CD4-positive, alpha-beta T cell treated with Interleukin-6 at 100 ng/mL for 8 hours (primary cell): ENCODE data around the gene MED23.
"Not testable (repeated sequence)": the region's sequence is repeated elsewhere in the genome, so short reads cannot be mapped to it uniquely, and the experiment has no call there.

ENCODE experiments used
- DNase-seq: peaks from one replicate; pipeline ENCODE4 v3.0.0-alpha.2; 2020; ENCODE audit warnings: mixed read lengths, low spot score

The MED23 gene

DNA sequence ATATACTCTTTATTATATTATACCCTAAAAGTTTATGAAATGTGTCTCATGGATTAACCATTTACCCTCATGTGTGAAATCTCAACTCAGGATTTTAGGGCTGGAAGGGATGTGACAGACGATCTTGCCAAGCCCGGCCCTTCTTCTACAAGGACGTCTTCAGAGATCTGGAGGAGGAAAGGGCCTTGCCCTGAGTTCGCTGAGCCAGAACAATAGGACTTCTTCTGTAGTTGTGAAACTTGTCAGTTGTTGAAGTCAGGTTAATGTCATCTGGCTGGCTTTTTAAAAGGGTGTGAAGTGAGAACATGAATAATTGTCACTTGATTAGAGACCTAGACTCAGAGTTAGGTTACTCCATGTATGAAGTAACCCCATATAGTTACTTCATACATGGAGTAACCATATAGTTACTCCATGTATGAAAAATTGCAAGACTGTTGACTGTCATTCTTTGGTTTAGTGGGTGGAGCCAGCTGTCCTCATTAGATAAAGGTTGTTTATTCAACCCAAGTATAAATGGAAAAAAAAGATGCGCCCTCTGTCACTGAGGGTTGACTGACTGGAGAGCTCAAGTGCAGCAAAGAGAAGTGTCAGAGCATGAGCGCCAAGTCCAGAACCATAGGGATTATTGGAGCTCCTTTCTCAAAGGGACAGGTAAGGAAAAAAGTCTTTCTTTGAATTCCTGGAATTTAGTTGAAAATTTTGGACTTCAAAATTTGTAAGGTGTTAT is 55.2 kb downstream of the MED23 start, which contains the start of gene ARG1:
ARG1 (plus strand) TSS at position 541 of the 730 bp plus-strand sequence; CDS start at position 598, 57 bp downstream.
- no peak for DNase-seq

DNA sequence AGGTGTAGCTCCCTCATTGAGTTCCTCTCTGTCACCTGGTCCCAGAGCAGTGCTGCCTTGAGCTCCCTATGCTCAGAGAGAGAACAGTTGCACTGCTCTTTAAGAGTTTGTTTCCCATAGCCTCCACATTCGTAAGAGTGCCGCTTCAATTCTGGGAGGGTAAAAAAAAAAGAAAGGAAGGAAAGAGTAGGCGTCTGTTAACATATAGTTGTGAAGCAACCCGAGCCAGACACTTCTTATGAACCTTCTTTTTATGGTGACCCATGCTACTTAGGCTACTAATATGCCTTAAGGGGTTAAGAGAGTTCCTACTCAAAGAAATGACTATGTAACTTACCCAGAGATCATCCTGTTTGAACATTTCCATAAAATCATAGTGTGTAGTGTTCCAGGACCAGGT is 59.3 kb downstream of the MED23 start:
- no peak for DNase-seq

DNA sequence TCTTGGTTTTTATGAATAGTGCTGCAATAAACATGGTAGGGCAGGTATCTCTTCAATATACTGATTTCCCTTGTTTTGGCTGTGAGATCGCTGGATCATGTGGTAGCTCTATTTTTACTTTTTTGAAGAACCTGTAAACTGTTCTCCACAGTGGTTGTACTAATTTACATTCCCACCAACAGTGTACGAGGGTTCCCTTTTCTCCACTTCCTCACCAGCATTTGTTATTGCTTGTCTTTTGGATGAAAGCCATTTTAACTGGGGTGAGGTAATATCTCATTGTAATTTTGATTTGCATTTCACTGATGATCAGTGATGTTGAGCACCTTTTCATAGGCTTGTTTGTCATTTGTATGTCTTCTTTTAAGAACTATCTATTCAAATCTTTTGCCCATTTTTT is 63.0 kb downstream of the MED23 start:
- DNase-seq = no peak

DNA sequence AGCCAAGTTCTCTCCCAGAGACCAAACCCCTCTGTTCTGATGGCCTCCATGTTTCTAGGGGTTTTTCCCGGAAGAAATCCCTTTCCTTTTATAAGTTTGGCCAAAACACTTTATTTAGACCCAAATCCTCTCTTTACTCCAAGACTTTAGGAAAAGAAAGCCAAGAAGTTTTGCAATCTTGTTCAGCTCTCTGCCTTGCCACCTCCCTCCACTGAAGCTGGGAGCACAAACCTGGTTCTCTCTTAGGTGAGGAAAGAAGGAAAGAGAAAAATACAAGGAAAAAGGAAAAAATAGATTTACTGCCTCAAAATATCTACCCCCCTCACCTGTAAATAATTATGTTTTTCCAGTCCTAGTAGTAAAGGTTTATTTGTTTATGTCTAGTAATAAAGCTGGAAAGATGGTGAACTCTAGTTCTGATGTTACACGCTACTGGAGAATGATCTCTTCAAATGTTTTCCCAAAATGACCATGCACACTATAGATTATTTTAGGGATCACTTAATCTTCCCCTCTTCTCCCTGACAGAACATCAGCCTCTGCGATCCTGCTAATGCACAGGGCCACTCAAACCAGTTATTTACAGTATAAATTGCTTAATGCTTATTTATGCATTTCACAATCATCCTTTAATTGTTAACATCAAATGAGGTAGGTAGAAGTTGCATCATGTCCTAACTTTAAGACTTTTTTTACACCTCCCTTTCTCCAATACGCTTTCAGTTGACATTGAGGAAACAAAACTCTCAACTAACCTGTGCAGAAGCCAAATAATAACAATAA is 65.9 kb downstream of the MED23 start:
- DNase-seq = no peak

DNA sequence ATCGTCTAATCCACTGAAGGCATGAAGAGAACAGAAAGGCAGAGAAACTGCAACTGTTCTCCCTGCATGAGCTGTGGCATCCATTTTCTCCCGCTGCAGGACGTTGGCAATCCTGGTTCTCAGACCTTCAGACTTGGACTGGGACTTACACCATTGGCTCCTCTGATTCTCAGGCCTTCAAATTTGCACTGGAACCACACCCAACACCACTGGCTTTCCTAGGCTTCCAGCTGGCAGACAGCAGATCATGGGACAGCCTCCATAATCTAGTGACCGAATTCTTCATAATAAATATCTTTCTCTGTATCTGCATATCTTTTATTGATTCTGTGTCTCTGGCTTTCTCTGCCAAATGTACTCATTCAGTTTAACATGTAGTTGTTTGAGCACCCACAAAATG is 69.1 kb downstream of the MED23 start:
- DNase-seq = no peak

DNA sequence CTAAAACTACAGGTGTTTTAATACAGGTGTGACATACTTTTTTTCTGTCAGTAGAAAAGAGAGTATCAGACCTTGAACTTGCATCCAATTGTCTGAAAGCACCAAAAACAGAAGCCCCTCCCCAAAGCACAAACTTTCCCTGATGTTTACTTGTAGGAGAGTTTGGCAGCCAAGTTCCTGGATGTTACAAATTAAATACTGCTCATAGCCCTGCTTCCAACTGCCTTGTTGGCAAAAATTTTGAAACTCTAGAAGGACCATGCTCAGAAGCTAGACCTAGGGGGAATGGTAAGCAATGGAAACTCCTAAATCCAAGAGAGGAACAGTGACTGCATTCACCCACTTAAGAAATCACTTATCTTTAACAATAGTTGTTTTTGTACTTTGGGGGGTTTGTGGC is 72.0 kb downstream of the MED23 start:
- DNase-seq = no peak

DNA sequence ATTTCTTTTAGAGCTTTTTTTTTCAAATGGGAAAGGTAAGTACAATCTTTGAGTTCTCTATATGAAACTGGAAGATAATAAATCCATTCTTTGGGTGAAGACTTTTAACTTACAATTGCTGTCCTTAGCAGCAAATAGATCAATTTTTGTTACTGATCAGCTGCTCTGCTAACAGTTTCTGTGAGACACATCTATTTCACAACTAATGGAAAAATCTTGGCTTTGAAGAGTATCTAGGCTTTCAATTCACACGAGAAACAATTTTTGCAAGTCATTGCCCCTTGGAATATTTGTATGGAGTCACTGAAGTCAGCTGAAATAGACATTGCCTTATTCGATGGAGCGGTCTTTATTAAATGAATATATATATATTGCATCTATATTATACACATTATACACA is 75.5 kb downstream of the MED23 start:
- no peak for DNase-seq

DNA sequence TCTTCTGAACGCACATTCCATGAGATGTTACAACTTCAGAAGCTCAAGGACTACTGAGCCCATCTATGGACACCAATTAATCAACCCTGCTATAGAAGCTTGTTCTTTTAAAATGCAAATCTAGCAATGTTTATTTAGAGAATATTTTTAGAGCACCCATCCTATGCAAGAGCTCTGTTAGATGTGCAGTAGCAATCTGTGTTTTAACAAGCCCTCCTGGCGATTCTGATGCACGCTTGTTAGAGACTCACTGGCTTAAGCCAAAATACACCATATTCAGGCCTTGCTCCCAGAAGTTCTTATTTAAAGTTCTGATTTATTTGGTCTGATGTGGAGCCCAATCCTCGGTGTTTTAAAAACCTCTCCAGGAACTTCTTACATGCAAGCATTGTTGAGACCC is 76.1 kb downstream of the MED23 start:
- DNase-seq = no peak

DNA sequence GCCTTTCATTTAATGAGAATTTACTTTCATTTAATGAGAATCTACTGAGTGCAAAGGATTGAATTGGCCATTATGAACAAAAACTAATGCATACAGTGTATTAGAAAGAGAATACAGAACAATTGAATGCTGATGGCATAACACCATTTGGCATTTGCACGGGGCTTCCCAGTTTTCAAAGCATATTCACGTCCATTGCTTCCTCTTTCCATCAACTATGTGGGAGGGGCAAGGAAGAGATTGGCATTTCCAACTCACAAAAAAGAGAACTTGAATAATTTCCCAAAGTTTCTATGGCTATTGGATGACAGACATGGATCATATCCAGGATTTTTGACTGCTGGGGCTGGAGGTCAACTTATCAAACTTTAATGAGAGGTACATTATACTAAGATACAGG is 78.2 kb downstream of the MED23 start:
- no peak for DNase-seq

DNA sequence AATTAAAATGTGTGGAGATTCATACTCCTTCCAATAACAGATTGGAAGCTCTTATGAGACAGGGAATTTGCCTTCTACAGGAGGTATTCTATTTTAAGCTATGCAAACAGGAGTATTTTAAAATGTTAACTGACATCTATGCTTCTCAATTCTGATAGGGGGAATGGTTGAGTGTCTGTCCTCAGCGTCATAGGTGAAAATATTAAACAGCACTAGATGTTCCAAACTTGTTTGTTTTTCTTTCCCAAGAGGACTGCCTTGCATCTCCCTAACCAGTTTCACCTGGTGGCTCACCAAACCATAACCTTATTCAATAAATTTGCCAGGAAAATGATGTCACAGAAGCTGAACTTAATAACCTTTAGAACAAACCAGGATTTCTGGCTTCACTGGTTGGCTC is 79.6 kb downstream of the MED23 start:
- DNase-seq = no peak

DNA sequence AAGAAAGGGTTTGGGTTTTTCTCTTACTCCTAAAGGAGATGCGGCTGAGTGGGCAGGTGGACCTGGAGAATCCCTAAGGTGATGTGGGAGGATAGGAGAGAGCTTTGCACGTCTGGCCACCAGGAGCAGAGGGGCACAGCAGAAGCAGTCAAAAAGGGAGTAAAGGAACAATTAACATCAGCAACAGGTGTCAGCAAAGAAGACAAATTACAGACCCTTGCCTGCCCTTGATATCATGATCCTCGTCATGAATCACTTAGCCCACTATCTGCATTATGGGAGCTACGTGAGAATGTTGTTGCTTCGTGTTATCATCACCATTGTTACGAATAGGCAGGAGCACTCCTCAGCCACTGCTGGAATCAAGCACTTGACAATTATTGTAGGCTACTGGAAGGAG is 80.6 kb downstream of the MED23 start:
- no peak for DNase-seq

DNA sequence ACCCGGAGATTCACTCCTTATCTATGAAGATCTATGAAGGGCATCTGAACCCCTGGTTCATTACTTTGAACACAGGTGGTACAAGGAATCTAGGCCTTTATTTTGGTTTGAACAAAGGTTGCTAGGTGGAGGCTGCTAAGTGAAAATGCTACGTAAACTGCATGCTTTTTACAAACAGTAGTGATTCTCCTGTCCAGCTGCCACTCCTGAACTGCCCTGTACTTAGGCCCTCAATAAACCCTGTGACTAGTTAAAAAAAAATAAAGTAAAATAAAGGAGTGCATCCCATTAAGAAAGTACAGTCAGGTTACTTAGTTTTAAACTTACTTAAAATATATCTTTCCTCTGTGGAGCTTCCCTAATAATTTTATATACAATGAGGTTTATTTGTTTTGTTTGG is 82.7 kb downstream of the MED23 start:
- no peak for DNase-seq

DNA sequence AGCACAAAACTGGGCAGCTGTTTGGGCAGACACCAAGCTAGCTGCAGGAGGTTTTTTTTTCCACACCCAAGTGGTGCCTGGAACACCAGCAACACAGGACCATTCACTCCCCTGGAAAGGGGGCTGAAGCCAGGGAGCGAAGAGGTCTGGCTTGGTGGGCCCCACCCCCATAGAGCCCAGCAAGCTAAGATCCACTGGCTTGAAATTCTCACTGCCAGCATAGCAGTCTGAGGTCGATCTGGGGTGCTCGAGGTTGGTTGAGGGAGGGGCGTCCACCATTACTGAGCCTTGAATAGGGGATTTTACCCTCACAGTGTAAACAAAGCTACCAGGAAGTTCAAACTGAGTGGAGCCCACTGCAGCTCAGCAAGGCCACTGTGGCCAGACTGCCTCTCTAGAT is 89.4 kb downstream of the MED23 start:
- DNase-seq = not testable (repeated sequence)

DNA sequence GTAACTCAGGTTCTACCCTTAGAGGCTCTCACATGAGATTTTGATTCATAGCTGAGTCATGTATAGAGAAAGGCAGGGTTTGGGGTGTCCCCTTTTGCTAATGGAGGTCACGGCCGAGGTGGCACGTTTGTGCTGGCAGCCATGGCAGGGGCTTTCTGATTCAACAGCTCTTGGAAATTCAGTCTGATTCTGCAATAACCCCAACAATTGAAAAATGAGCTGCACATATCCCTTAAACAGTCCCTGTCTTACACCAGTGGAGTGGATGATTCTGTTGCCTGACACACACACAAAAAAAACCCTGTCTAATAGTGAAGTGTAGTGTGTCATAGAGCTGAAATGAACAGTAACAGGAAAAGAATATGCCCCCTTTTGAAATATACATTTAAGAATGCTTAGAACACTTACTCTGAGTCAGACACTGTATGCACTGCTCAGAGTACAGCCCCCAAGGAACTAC is 95.4 kb downstream of the MED23 start:
- DNase-seq = no peak

DNA sequence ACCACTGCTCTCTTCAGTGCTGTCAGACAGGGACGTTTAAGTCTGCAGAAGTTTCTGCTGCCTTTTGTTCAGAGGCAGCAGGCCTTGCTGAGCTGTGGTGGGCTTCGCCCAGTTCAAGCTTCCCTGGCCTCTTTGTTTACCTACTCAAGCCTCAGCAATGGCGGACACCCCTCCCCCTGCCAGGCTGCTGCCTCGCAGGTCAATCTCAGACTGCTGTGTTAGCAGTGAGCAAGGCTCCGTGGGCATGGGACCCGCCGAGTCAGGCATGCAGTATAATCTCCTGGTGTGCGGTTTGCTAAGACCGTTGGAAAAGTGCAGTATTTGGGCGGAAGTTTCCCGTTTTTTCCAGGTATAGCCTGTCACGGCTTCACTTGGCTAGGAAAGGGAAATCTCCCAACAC is 96.4 kb downstream of the MED23 start:
- not testable (repeated sequence) for DNase-seq

DNA sequence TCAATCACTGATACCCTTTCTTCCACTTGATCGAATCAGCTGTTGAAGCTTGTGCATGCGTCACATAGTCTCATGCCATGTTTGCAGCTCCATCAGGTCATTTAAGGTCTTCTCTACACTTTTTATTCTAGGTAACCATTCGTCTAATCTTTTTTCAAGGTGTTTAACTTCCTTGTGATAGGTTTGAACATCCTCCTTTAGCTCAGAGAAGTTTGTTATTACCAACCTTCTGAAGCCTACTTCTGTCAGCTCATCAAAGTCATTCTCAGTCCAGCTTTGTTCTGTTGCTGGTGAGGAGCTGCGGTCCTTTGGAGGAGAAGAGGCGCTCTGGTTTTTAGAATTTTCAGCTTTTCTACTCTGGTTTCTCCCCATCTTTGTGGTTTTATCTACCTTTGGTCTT is 97.1 kb downstream of the MED23 start:
- not testable (repeated sequence) for DNase-seq

DNA sequence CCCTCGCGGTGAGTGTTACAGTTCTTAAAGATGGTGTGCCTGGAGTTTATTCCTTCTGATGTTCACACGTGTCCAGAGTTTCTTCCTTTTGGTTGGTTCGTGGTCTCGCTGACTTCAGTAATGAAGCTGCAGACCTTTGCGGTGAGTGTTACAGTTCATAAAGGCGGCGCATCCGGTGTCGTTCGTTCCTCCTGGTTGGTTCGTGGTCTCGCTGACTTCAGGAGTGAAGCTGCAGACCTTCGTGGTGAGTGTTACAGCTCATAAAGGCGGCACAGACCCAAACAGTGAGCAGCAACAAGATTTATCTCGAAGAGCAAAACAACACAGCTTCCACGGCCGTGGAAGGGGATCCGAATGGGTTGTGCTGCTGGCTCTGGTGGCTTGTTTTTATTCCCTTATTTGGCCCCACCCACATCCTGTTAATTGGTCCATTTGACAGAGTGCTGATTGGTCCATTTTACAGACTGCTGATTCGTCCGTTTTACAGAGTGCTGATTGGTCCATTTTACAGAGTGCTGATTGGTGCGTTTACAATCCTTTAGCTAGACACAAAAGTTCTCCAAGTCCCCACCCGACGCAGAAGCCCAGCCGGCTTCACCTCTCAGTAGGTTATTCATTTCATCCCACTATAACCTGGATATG is 103.2 kb downstream of the MED23 start:
- DNase-seq = no peak

DNA sequence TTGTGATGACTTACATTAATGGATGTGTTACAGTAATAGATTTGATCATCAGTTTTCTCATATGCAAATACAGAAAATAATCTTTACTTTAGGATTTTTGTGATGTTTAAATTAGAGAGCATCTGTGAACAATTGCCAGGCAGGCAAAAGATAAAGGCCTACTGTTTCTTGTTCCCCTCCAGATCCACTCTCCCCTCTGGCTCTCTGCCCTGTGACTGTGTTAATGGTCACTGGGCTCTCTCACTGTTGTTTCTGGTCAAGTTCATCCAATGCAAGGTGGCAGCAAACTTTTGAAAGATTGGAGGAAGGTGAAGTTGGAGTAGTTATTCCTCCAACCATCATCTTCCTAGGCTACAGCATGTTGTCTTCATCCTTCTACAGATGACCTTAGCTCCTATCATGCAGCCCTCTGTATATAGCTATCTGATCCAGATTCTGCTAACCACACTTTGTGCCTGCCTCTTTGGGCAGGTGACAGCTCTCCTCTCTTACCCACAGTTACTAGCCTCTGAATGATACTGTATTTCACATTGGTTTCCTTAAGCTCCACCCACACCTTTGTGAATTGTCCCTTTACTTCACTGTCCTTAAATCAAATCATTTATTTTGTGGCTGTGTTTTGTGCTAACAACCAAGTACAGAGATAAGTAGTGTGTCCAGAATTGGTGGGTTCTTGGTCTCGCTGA is 103.9 kb downstream of the MED23 start:
- no peak for DNase-seq
